BJ (cell line): ENCODE measurements around the gene GPX4. TPM values are rescaled to one million over a fixed set of nuclear protein-coding genes. Genes with fewer than 3 reads are reported as not detected.

ENCODE experiments used
- CTCF ChIA-PET: fragments of 350-600 bp; formaldehyde crosslinking; extraction: SDS; loops from one replicate; lab custom pipeline; 2021; ENCODE audit warnings: antibody characterized with exemption, inconsistent platforms; lab: Yijun Ruan, JAX
- POLR2A ChIA-PET: fragments of 300-600 bp; sonication (Branson Sonifier 250); formaldehyde crosslinking; extraction: SDS; loops from one replicate; lab custom pipeline; 2021; ENCODE audit warnings: antibody characterized with exemption; lab: Charles Lee
- DNase-seq: peaks from one replicate; pipeline ENCODE4 v3.0.0-alpha.2; 2011; ENCODE audit warnings: low read depth
- H3K27me3 ChIP-seq: 2 replicates; pipeline ENCODE4 v1.6.0; 2011; ENCODE audit warnings: low read length; ENCODE audit not compliant: control insufficient read depth, insufficient read depth
- H3K36me3 ChIP-seq: 2 replicates; pipeline ENCODE4 v1.5.1; 2011; ENCODE audit warnings: low read length; ENCODE audit not compliant: control insufficient read depth, insufficient read depth
- H3K4me3 ChIP-seq: 2 replicates; pipeline ENCODE4 v1.5.1; 2011; ENCODE audit warnings: low read depth, mild to moderate bottlenecking, control low read depth, low read length
- CTCF ChIP-seq: IDR thresholded peaks from 2 replicates; pipeline ENCODE4 v1.5.1; 2011; ENCODE audit warnings: low read depth, mild to moderate bottlenecking, control low read depth, inconsistent platforms, low read length, moderate library complexity; ENCODE audit not compliant: insufficient read depth
- polyA plus RNA-seq: library from polyadenylated mRNA; depleted of rRNA; stranded (reverse); fragments of >200 nt; gene quantifications from 2 replicates; pipeline ENCODE4 v1.2.3, GENCODE V29; 2011

The GPX4 gene
- polyA plus RNA-seq, 1 experiment: 626 TPM

DNA sequence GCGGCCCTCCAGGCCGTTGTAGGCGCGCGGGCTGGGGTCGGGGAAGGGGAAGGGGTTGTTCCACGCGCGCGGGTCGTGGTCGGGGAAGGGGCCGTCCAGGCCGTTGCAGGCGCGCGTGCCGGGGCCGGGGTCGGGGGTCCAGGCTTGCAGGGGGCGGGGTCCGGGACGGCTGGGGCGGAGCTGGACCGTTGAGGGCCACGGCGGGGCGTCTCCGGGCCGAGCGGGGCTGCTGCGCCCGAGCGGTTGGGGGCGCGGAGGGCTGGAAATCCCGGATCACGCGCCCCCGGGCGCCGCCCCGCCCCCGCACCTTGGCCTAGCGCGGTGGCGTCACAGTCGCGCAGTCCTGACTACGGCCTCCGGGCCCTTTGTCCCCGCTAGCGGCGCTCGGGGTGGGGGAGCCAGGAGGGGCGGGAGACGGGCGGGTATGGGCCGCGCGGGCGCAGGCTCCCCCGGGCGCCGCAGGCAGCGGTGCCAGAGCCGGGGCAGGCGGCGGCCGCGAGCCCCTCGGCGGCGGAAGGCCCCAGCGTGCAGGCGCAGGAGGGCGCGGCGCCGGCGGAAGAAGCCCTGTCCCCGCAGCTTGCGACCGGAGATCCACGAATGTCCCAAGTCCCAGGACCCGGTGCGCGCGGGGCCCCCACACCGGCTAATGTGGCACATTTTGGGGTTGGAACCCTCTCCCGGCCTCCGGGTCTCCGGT is 665 bp downstream of the GPX4 start:
- ChIA-PET CTCF (interaction anchor here (1.1 to 5.6 kb wide), 3 partner anchors 9 to 140 kb away, joined by 3 to 29 read pairs (median 5); no protein-coding TSS in a partner anchor), POLR2A (interaction anchor here (0.6 to 1.1 kb wide), 2 partner anchors 148 to 164 kb away, joined by 3 to 4 read pairs; partner anchors contain the start of gene CIRBP)
- H3K27me3 ChIP-seq: no peaks in the 10 kb centered on the region

DNA sequence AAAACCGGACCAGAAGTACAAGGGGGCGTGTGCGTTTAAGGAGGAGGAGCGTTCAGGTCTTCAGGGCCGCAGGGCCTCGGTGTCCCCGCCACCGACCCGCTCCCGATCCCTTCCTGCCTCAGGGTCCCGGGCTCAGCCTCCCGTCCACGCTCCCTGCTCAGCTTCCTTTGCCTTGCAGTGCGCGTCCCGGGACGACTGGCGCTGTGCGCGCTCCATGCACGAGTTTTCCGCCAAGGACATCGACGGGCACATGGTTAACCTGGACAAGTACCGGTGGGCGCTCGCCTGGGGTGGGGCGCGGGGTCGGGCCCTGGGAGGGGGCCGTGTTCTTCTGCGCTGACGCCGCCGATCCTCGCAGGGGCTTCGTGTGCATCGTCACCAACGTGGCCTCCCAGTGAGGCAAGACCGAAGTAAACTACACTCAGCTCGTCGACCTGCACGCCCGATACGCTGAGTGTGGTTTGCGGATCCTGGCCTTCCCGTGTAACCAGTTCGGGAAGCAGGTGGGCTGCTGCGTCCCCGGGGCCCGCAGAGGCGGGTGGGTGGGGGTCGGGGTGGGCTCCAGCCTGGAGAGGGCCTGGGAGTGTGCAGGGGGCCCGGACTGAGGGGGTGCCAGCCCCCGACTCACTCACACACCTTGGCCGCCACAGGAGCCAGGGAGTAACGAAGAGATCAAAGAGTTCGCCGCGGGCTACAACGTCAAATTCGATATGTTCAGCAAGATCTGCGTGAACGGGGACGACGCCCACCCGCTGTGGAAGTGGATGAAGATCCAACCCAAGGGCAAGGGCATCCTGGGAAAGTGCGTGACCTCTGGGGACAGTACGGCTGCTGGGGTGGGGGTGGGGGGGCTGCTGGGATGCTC is 1.4 kb downstream of the GPX4 start:
- H3K27me3 ChIP-seq: no peaks in the 10 kb centered on the region
- peaks cover 27% of the 10 kb centered on the region for H3K36me3 ChIP-seq
- ChIA-PET POLR2A (no interaction called here), CTCF (interaction anchor here (0.6 to 5.6 kb wide), 5 partner anchors 8 to 139 kb away, joined by 3 to 29 read pairs (median 3); no protein-coding TSS in a partner anchor)
- DNase-seq: no peak
- TF ChIP-seq CTCF: no peak
- H3K4me3 ChIP-seq: peak overlapping the region; percentile 80

More for the DNA sequence above, 665 bp downstream of the GPX4 start:
- H3K4me3 ChIP-seq: peak overlapping the region; percentile 80
- no peak for DNase-seq
- TF ChIP-seq CTCF: no peak
- peaks cover 21% of the 10 kb centered on the region for H3K36me3 ChIP-seq

GRCh38 chr19:1105873-1106840 is 2.4 kb downstream of the GPX4 start:
- ChIA-PET CTCF (interaction anchor here (0.6 to 1.6 kb wide), 4 partner anchors 10 to 65 kb away, joined by 3 read pairs; no protein-coding TSS in a partner anchor), POLR2A (interaction anchor here (0.6 kb wide), 1 partner anchor 67 kb away, joined by 6 read pairs; no protein-coding TSS in a partner anchor)
- Histone ChIP-seq H3K27me3 (no peaks in the 10 kb centered on the region), H3K36me3 (peaks cover 35% of the 10 kb centered on the region), H3K4me3 (peak overlapping the region; percentile 80)
- no peak for DNase-seq
- TF ChIP-seq CTCF: no peak

- TF ChIP-seq CTCF: peak; percentile 33; the same call in 1 of the 2 replicates
- Histone ChIP-seq H3K27me3 (no peaks in the 10 kb centered on the region), H3K4me3 (no peak overlapping the region), H3K36me3 (peaks cover 39% of the 10 kb centered on the region)
- CTCF ChIA-PET: interaction anchor here (0.9 to 1.6 kb wide), 2 partner anchors 23 to 64 kb away, joined by 3 read pairs; no protein-coding TSS in a partner anchor
- POLR2A ChIA-PET: no interaction called here
- DNase-seq: no peak
These were observed 3.3 kb downstream of the GPX4 start for GRCh38 chr19:1106841-1107660.
